Neural progenitor cell (in vitro differentiated cells): Measurements from ENCODE around the gene CYP8B1. TPM values are rescaled to one million over a fixed set of nuclear protein-coding genes. Genes with fewer than 3 reads are reported as not detected.

Source experiments
- DNase-seq: peaks from one replicate; pipeline ENCODE4 v3.0.0-alpha.2; 2016; ENCODE audit warnings: low spot score
- H2AFZ ChIP-seq: fragments of 200-600 bp; sonication (generic); replicated peaks from 2 replicates; pipeline ENCODE4 v1.6.1; 2016; ENCODE audit warnings: antibody characterized with exemption
- H3F3A ChIP-seq: fragments of 200-600 bp; sonication (generic); 2 replicates; pipeline ENCODE4 v1.6.1; 2016; ENCODE audit warnings: antibody characterized with exemption, low read depth
- H3K27ac ChIP-seq: fragments of 200-600 bp; sonication (generic); 2 replicates; pipeline ENCODE4 v1.5.1; 2016; ENCODE audit warnings: mild to moderate bottlenecking
- H3K27me3 ChIP-seq: fragments of 200-600 bp; sonication (generic); 2 replicates; pipeline ENCODE4 v1.6.1; 2016; ENCODE audit warnings: mild to moderate bottlenecking, moderate library complexity
- H3K36me3 ChIP-seq: fragments of 200-600 bp; sonication (generic); 2 replicates; pipeline ENCODE4 v1.5.1; 2016
- H3K4me1 ChIP-seq: fragments of 200-600 bp; sonication (generic); 2 replicates; pipeline ENCODE4 v1.6.1; 2016; ENCODE audit warnings: mixed run types
- H3K4me2 ChIP-seq: fragments of 200-600 bp; sonication (generic); 2 replicates; pipeline ENCODE4 v1.6.1; 2016
- H3K4me3 ChIP-seq: fragments of 200-600 bp; sonication (generic); 2 replicates; pipeline ENCODE4 v1.5.1; 2016
- H3K79me2 ChIP-seq: fragments of 200-600 bp; sonication (generic); 2 replicates; pipeline ENCODE4 v1.6.1; 2016; ENCODE audit warnings: low read depth
- H3K9ac ChIP-seq: fragments of 200-600 bp; sonication (generic); 2 replicates; pipeline ENCODE4 v1.6.1; 2016
- H3K9me3 ChIP-seq: fragments of 200-600 bp; sonication (generic); 2 replicates; pipeline ENCODE4 v1.5.1; 2016; ENCODE audit warnings: low read depth
- H4K20me1 ChIP-seq: fragments of 200-600 bp; sonication (generic); 2 replicates; pipeline ENCODE4 v1.6.1; 2016; ENCODE audit warnings: low read depth
- H3K27ac Mint-ChIP-seq: 3 replicates; pipeline ENCODE4 v1.8.0; 2021; ENCODE audit warnings: mixed read lengths
- H3K27me3 Mint-ChIP-seq: 2 replicates; pipeline ENCODE4 v1.8.0; 2022; ENCODE audit warnings: low read depth, mild to moderate bottlenecking, inconsistent platforms, moderate library complexity, mixed read lengths; ENCODE audit not compliant: insufficient read depth
- H3K36me3 Mint-ChIP-seq: 3 replicates; pipeline ENCODE4 v1.8.0; 2021; ENCODE audit warnings: mixed read lengths
- H3K4me1 Mint-ChIP-seq: 3 replicates; pipeline ENCODE4 v1.8.0; 2021; ENCODE audit warnings: mixed read lengths
- H3K4me3 Mint-ChIP-seq: 3 replicates; pipeline ENCODE4 v1.8.0; 2021; ENCODE audit warnings: mild to moderate bottlenecking, moderate library complexity, mixed read lengths
- H3K9me3 Mint-ChIP-seq: 3 replicates; pipeline ENCODE4 v1.8.0; 2020; ENCODE audit warnings: mixed read lengths
- EZH2 ChIP-seq: fragments of 200-600 bp; sonication (generic); IDR thresholded peaks from 2 replicates; pipeline ENCODE4 v1.6.1; 2017; ENCODE audit warnings: antibody characterized with exemption, mild to moderate bottlenecking, moderate library complexity
- EZH2phosphoT487 ChIP-seq: fragments of 200-600 bp; sonication (generic); IDR thresholded peaks from 2 replicates; pipeline ENCODE4 v1.6.1; 2017; ENCODE audit warnings: antibody characterized with exemption
- total RNA-seq: library from RNA; depleted of rRNA; stranded (reverse); fragments of >200 nt; gene quantifications from 2 replicates; pipeline ENCODE4 v1.2.3, GENCODE V29; 2015; ENCODE audit warnings: low replicate concordance
- TF ChIP-seq, protein P1 (sequence below): fragments of 200-600 bp; sonication (generic); IDR thresholded peaks from 2 replicates; pipeline ENCODE4 v1.5.1; 2017; ENCODE audit warnings: antibody characterized with exemption, mild to moderate bottlenecking

CYP8B1 gene
- total RNA-seq, 1 donor from 2014 or later: not detected

DNA sequence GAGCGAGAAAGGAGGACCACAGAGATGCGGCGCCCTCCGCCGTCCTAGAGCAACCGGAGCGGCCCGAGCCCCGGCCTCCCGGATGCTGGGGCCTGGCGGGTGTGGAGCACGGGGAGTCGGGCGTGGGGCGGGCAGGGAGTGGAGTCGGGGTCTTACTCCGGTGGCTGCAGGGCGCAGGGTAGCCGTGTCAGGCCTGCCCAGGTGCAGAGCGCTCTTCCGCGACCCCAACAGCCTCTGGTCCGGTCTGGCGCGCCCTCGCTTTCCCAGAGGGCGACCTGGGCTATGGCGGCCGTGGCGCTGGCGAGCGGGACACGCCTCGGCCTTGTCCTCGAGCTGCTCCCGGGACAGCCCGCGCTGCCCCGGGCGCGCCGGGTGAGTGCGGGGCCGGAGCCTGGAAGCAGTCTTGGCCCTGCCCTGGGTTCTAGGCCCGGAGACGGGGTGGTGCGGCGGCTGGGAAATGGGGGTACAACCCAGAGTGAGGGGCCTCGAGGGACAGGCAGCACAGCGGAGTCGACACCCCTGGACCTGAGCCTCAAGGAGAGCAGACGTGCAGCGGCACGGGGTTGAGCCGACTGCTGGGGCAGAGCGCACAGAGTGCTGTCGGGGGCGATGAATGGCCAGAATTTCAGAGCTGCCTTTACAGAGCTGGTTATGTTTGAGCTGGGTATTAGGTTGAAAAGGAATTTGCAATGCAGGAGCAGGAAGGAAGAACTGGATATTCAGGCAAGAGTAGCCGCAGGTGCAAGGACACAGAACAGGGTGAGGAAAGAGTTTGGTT is 30.6 kb upstream of the CYP8B1 start, which contains the start of gene ZNF662:
TSS of gene ZNF662 (plus strand) at position 73 of the 778 bp plus-strand sequence. CDS start 1,973 bp downstream, outside the sequence.
- peaks cover 3% of the 10 kb centered on the region for H3K4me1 Mint-ChIP-seq
- H3K36me3 ChIP-seq: no peaks in the 10 kb centered on the region
- H3K9me3 Mint-ChIP-seq: peaks cover 19% of the 10 kb centered on the region
- no peak within 1 kb of the TSS for H3K27ac ChIP-seq
- TF ChIP-seq EZH2 (no peak), EZH2phosphoT487 (no peak)
- TF ChIP-seq, protein P1, sequence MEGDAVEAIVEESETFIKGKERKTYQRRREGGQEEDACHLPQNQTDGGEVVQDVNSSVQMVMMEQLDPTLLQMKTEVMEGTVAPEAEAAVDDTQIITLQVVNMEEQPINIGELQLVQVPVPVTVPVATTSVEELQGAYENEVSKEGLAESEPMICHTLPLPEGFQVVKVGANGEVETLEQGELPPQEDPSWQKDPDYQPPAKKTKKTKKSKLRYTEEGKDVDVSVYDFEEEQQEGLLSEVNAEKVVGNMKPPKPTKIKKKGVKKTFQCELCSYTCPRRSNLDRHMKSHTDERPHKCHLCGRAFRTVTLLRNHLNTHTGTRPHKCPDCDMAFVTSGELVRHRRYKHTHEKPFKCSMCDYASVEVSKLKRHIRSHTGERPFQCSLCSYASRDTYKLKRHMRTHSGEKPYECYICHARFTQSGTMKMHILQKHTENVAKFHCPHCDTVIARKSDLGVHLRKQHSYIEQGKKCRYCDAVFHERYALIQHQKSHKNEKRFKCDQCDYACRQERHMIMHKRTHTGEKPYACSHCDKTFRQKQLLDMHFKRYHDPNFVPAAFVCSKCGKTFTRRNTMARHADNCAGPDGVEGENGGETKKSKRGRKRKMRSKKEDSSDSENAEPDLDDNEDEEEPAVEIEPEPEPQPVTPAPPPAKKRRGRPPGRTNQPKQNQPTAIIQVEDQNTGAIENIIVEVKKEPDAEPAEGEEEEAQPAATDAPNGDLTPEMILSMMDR: no peak
- no peaks in the 10 kb centered on the region for H3K9me3 ChIP-seq
- H3K4me1 ChIP-seq: no peaks in the 10 kb centered on the region
- H3K36me3 Mint-ChIP-seq: no peaks in the 10 kb centered on the region
- peaks cover 5% of the 10 kb centered on the region for H3F3A ChIP-seq
- H3K4me3 Mint-ChIP-seq: no peak within 1 kb of the TSS
- H3K4me3 ChIP-seq: no peak within 1 kb of the TSS
- no peak within 1 kb of the TSS for H3K9ac ChIP-seq
- no peak within 1 kb of the TSS for H3K27ac Mint-ChIP-seq
- no peaks in the 10 kb centered on the region for H3K79me2 ChIP-seq
- H3K27me3 ChIP-seq: no peaks in the 10 kb centered on the region
- H4K20me1 ChIP-seq: no peaks in the 10 kb centered on the region
- H2AFZ ChIP-seq: no peak within 1 kb of the TSS
- peak within 1 kb of the TSS; percentile 31 for H3K4me2 ChIP-seq
- no peak for DNase-seq
- H3K27me3 Mint-ChIP-seq: peaks cover 3% of the 10 kb centered on the region

DNA sequence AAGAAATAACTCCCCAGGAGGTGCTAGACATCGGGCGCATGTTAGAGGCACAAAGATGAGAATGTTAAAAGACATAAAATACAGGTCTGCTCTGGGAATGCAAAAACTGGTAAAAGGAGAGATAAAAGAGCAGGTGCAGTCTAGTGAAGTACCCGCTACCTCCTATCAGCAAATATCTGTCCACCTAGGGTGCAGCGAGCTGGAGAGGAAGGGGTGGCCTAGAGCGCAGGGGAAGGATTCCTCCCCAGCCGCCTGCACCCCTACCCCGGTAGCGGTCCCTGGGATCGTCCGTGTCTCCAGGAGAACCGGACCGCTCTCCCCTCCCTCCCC is 30.0 kb upstream of the CYP8B1 start:
- Histone ChIP-seq H3F3A (peaks cover 5% of the 10 kb centered on the region), H3K27me3 (no peaks in the 10 kb centered on the region), H4K20me1 (no peaks in the 10 kb centered on the region), H3K4me3 (no peak overlapping the region), H3K9ac (no peak overlapping the region), H3K36me3 (no peaks in the 10 kb centered on the region), H3K4me2 (no peak overlapping the region), H3K79me2 (no peaks in the 10 kb centered on the region), H3K27ac (no peak overlapping the region), H3K9me3 (no peaks in the 10 kb centered on the region), H3K4me1 (no peaks in the 10 kb centered on the region), H2AFZ (no peak overlapping the region)
- H3K27me3 Mint-ChIP-seq: peaks cover 3% of the 10 kb centered on the region
- peaks cover 3% of the 10 kb centered on the region for H3K4me1 Mint-ChIP-seq
- TF ChIP-seq, protein P1: no peak
- TF ChIP-seq EZH2 (no peak), EZH2phosphoT487 (no peak)
- H3K9me3 Mint-ChIP-seq: peaks cover 17% of the 10 kb centered on the region
- no peak for DNase-seq
- H3K27ac Mint-ChIP-seq: no peak overlapping the region
- H3K36me3 Mint-ChIP-seq: no peaks in the 10 kb centered on the region
- H3K4me3 Mint-ChIP-seq: no peak overlapping the region

DNA sequence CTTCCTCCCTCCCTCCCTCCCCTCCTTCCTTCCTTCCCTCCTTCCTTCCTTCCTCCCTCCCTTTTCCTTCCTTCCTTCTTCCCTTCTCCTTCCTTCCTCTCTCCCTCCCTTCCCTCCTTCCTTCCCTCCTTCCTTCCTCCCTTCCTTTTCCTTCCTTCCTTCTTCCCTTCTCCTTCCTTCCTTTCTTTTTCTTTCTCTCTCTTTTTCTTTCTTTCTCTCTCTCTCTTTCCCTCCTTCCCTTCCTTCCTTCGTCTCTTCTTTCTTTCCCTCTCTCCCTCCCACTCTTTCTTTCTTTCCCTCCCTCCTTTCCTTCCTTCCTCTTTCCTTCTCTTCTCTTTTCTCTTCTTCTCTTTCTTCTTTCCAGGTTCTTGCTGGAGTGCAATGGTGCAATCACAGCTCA is 28.4 kb upstream of the CYP8B1 start:
- no peak for DNase-seq
- Histone ChIP-seq H3K27me3 (no peaks in the 10 kb centered on the region), H3K4me3 (no peak overlapping the region), H3F3A (peaks cover 5% of the 10 kb centered on the region), H3K4me2 (no peak overlapping the region), H4K20me1 (no peaks in the 10 kb centered on the region), H3K4me1 (no peaks in the 10 kb centered on the region), H3K9ac (no peak overlapping the region), H3K9me3 (no peaks in the 10 kb centered on the region), H2AFZ (no peak overlapping the region), H3K27ac (no peak overlapping the region), H3K36me3 (no peaks in the 10 kb centered on the region), H3K79me2 (no peaks in the 10 kb centered on the region)
- peaks cover 14% of the 10 kb centered on the region for H3K9me3 Mint-ChIP-seq
- H3K27me3 Mint-ChIP-seq: no peaks in the 10 kb centered on the region
- H3K4me3 Mint-ChIP-seq: no peak overlapping the region
- H3K4me1 Mint-ChIP-seq: peaks cover 3% of the 10 kb centered on the region
- H3K27ac Mint-ChIP-seq: no peak overlapping the region
- no peaks in the 10 kb centered on the region for H3K36me3 Mint-ChIP-seq
- TF ChIP-seq EZH2 (no peak), EZH2phosphoT487 (no peak)
- TF ChIP-seq, protein P1: no peak
